ENCODE results near the gene HOXB5.

- TF ChIP-seq EZH2phosphoT487 (IDR thresholded peaks at IDR 0.05; ENCODE audit: borderline replicate concordance) = no peak
- TF ChIP-seq CTCF (conservative IDR thresholded peaks at IDR 0.05; ENCODE audit: low read length) = no peak
Observed at GRCh38 chr17:48579760-48580554, 13.6 kb downstream of the HOXB5 start.

Measured in Loucy (cell line).